NOMO-1 treated with dmso at 0.1 percent for 144 hours (cell line): ENCODE data around the gene SAT1.

Experiments
- DNase-seq: peaks from one replicate; lab custom pipeline; 2025; ENCODE audit not compliant: unreplicated experiment; lab: John Stamatoyannopoulos, UW

Gene SAT1

DNA sequence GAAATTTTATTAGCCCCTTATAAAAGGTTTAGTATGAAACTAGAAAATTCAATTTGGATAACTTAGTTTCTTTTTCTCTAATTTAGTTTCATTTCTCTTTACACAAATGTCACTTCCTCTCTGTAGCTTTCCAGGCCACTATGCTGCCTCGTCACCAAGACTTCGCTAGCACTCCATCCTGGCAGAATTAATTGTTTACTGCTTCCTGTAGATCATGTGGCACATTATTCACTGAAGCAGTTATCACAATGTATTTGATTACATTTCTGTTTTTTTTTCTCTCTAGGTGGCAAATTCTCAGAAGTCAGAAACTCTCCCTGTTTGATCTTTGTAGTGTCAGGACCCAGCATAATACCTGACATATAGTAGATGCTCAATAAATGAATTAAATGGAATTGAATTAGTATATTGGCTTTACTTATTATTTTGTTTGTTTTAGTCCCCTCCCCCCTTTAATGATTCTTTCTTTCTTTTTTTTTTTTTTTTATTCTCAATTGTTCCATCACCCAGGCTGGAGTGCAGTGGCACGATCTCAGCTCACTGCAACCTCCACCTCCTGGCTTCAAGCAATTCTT, 9.3 kb upstream of the SAT1 start:
- peak; percentile 80 for DNase-seq

DNA sequence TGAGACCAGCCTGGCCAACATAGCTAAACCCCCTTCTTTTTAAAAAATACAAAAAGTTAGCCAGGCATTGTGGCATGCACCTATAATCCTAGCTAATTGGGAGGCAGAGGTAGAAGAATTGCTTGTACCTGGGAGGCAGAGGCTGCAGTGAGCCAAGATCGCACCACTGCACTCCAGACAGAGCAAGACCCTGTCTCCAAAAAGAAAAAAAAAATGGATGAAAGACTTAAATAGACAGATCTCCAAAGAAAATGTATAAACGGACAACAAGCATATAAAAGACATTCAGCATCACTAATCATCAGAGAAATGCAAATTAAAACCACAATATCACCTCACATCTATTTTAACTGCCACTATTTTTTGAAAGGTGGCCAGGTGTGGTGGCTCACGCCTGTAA, 6.6 kb upstream of the SAT1 start:
- no peak for DNase-seq

DNA sequence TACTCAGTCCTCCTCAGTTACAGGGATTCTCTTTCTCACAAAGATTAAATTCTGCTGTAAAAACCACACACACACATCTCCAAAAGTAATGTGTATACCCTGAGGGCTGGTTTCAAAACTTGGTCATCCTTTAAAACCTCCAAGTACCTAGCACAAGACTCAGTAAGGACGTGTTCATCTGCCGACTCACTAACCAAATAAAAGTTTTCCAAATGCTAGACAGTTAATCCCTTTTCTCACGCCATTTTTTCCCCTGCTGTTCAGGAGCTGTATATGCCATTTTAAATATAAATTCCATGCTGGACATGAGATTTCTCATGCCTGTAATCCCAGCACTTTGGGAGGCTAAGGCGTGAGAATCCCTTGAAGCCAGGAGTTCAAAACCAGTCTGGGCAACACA, 3.9 kb upstream of the SAT1 start:
- DNase-seq, result no peak

DNA sequence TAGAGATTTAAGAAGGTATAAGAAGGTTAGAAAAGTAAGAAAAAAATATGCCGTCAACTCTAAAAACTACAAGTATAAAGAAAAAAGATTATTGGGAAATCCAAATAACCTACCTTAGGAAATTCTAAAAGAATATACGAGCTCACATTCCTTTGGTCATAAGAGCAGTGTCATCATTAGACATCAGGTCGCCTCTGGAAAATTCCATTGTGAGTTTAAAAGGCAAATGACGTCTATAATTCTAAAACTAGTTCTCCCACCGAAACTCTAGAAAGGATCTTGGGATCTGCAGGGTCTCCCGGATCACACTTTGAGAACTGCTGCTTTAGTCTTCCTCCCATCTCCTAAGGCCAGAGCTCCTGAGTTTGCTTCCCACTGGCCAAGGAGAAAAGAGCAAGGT, 518 bp upstream of the SAT1 start:
- DNase-seq, result no peak

- no peak for DNase-seq
These were observed 856 bp downstream of the SAT1 start for GRCh38 chrX:23783589-23784469.

DNA sequence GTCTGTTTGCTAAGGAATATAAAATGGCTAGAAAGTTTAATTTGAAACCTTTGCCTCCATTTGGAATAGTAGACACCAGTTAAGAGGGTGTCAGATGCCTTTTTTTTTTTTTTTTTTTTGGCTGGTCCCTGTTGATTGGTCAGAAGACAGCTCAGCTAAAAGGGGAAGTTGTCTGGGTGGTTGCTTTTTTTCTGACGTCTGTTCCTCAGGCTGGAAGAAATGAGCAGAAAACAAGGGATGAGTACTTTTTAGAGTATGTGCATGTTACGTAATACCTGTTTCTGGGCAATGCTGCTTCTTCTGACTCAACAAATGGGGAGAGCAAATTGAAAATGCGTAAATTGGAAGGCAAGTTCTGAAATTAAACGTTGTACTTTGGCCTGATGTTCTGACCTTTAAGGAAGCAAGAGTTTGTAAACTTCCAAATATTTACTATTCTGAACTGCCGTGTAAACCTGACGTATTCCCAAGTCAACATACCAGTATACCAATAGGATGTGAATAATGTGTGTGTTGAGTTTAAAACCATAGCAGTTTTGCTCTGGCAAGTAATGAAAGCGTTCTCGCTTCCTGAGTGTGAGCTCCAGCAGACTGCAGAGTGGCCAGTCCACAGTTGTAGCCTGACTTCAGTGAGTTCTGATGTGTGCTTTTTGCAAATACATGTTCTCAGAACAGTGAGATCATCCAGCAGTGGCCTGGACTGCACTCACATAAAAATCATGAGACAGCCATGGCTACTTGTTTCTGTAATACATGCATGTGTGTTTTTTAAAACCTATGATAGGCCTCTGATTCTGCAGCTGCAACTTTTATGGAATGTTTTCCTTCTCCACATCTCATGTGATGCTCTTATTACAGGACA, 1.7 kb downstream of the SAT1 start:
- DNase-seq, result peak; percentile 78

DNA sequence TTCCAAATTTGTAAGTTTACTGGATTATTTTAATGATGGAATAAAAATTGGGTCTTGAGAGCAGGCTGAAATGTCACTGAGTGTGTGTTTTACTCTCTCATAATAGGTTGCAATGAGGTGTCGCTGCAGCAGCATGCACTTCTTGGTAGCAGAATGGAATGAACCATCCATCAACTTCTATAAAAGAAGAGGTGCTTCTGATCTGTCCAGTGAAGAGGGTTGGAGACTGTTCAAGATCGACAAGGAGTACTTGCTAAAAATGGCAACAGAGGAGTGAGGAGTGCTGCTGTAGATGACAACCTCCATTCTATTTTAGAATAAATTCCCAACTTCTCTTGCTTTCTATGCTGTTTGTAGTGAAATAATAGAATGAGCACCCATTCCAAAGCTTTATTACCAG, 2.6 kb downstream of the SAT1 start:
- no peak for DNase-seq

DNA sequence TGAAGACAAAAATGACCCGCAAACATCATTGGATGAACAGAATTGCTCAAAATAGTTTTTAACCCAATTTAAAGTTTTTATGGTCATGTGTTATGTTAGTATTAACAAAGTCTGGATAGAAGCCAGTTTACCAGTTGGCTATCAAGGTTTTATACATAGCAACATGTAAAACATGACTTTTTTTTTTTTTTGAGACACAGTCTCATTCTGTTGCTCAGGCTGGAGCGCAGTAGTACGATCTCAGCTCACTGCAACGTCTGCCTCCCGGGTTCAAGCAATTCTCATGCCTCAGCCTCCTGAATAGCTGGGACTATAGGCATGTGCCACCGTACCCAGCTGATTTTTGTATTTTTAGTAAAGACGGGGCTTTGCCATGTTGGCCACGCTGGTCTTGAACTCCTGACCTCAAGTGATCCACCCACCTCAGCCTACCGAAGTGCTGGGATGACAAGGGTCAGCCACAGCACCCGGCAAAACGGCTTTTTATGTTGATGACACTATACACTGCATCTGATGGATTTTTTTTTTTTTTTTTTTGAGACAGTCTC, 3.4 kb downstream of the SAT1 start:
- no peak for DNase-seq

- no peak for DNase-seq
These were observed 4.8 kb downstream of the SAT1 start for GRCh38 chrX:23787745-23788118.

DNA sequence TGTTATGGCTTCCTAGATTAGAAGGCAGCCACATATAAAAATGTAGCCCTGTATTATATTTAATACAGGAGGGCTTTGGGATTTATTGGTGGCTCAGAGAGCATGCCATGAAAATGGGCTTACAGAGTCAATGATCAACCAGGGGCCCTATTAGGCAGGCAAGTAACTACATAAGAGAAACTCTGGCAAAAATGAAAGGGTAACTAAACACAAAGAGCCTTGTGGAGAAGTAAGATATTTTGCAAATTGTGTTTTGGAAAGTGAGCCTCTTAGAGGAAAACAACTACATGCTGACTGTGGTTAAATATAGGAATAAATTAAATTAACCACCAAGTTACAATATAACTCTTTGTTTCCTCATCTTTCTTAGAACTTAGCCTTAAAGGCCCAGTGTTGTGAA, 5.5 kb downstream of the SAT1 start:
- no peak for DNase-seq

DNA sequence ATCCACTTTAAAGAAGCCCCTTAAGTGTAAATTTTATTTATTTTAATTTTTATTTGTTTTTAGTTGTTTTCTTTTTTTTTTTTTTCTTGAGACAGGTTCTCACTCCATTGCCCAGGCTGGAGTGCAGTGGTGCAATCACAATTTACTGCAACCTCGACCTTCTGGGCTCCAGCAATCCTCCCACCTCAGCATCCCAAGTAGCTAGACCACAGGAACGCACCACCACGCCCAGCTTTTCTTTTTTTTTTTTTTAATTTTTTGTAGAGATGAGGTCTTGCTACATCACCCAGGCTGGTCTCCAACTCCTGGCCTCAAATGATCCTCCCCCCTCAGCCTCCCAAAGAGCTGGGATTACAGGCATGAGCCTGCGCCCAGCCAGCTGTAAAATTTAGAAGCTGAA, 6.0 kb downstream of the SAT1 start:
- no peak for DNase-seq

DNA sequence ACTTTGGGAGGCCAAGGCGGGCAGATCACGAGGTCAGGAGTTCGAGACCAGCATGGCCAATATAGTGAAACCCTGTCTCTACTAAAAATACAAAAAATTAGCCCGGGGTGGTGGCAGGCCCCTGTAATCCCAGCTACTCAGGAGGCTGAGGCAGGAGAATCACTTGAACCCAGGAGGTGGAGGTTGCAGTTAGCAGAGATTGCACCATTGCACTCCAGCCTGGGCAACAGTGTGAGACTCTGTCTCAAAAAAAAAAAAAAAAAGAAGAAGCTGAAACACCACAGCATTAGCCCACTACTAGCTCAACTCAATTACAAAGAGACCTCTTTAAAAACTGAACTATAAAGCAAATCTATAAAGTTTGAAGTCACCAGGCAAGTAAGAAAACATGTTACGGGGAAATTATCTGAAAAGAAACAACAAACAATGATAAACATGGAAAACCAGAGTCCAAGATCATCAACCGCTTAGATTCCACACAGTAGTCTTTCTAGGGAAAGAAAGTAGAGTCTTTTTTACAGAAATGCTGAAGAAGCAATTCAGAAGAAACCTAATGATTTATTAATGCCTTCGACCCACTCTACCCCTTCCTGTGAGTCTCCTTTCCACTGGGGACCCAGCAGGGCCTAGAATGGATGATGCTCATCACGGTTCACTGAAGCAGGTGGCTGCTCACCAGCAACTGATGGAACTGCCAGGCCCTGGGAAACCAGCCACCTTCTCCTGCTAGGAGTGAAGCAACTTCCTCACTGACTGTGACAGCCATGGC, 6.6 kb downstream of the SAT1 start:
- no peak for DNase-seq

- DNase-seq, result no peak
These were observed 7.2 kb downstream of the SAT1 start for GRCh38 chrX:23790155-23790497.

DNA sequence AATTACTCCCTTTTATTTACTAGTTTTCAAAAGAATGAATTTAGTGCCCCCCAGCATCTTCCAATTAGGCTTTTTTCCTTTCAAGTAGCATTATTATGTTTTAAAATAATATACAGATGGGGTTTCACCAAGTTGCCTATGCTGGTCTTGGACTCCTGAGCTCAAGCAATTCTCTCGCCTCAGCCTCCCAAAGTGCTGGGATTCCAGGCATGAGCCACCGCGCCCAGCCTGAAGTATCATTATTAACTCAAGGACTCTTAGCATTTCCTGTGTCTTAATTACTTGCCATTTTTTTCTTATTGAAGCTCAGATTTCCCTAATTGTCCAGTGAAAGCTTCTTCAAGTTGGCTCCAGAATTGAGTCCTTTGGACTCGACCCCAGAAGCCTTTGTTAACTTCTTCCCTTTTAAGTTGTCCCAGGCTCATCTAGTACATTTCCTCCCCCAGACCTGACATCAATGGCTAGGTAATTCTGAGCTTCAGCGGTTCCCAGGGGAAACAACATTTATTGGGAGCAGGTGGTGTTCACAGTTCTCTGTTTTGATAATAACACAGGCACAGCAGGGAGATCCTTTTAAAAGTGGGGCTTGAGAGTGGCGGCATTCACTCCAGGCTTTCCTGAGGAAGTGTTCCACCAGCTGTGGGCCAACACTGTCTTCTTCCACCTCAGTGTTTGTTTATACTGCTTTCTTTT, 10.0 kb downstream of the SAT1 start:
- DNase-seq, result no peak

GRCh38 chrX:23795221-23795620, 12.2 kb downstream of the SAT1 start:
- no peak for DNase-seq

DNA sequence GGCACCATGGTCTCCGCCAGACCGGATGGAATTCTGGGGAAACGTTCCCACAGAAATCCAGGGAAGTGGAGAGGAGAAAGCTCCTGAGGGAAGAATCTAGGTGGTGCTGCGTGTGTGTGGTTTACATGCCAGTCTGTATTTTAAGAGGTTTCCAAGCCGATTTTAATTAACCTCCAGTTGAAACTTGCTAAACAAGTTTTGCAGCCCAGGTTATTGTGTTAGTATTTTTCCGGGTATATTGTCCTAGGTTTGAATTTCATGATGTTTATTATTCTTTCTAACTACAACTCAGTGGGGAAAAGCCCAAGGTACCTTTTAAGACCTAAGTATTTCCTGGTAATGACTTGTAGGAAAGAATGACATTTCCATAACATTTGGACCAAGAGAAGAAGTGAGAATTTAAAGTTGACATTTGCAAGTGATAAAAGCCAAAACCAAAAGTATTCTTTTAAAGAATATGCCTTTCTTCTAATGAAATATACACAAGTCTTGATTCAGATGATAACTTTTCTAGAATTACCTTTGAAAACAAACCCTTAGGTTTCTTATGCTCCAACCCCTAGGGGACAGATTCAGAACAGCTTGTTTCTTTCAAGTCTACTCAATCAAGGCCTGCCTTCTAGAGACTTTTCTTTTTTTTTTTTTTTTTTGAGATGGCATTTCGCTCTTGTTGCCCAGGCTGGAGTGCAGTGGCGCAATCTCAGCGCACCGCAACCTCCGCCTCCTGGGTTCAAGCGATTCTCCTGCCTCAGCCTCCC, 14.6 kb downstream of the SAT1 start:
- no peak for DNase-seq

- DNase-seq, result no peak
These were observed 16.6 kb downstream of the SAT1 start for GRCh38 chrX:23799469-23800065.

DNA sequence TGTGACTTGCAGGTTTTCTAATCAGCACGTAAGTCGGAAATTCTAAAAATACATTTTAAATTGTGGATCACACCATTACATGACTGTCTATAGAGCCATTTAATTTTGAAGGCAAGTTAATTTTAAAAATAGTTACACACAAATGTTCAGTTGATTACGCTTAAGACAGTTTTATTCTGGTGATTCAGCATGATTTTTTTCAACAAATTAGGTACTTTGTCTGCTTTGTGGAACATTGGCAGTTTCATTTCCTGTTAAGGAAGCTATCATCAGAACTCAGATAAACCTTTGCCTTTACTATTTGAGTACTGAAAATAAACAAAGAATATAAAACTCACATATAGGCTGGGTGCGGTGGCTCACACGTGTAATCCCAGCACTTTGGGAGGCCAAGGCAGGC, 19.5 kb downstream of the SAT1 start:
- DNase-seq, result no peak

GRCh38 chrX:23803931-23804381, 21.0 kb downstream of the SAT1 start:
- DNase-seq, result no peak
